ENCODE results near the gene CLDN5.

CLDN5 gene

GRCh38 chr22:19522190-19522880, 1.9 kb downstream of the CLDN5 start:
- no peak for DNase-seq

GRCh38 chr22:19520566-19521305, 3.5 kb downstream of the CLDN5 start:
- DNase-seq, result no peak

GRCh38 chr22:19520007-19520406, 4.2 kb downstream of the CLDN5 start:
- no peak for DNase-seq

- DNase-seq, result no peak
Observed at GRCh38 chr22:19519041-19519926, 4.9 kb downstream of the CLDN5 start.

- DNase-seq, result no peak
Observed at GRCh38 chr22:19518635-19519034, 5.6 kb downstream of the CLDN5 start.

- no peak for DNase-seq
Observed at GRCh38 chr22:19517919-19518611, 6.1 kb downstream of the CLDN5 start.

GRCh38 chr22:19517171-19517500, 7.1 kb downstream of the CLDN5 start:
- DNase-seq, result no peak

GRCh38 chr22:19516378-19517170, 7.6 kb downstream of the CLDN5 start:
- DNase-seq, result no peak

- DNase-seq, result no peak
Observed at GRCh38 chr22:19515654-19516377, 8.4 kb downstream of the CLDN5 start.

GRCh38 chr22:19514831-19515565, 9.2 kb downstream of the CLDN5 start:
- DNase-seq, result no peak

GRCh38 chr22:19513823-19514222, 10.4 kb downstream of the CLDN5 start:
- no peak for DNase-seq

GRCh38 chr22:19510919-19511341, 13.3 kb downstream of the CLDN5 start:
- no peak for DNase-seq

- DNase-seq, result no peak
Observed at GRCh38 chr22:19509923-19510322, 14.3 kb downstream of the CLDN5 start.

GRCh38 chr22:19509191-19509590, 15.0 kb downstream of the CLDN5 start:
- DNase-seq, result no peak

GRCh38 chr22:19508024-19508776, 16.0 kb downstream of the CLDN5 start:
- DNase-seq, result no peak

GRCh38 chr22:19507534-19507861, 16.7 kb downstream of the CLDN5 start:
- no peak for DNase-seq

GRCh38 chr22:19506212-19506611, 18.0 kb downstream of the CLDN5 start:
- no peak for DNase-seq

- no peak for DNase-seq
Observed at GRCh38 chr22:19505735-19506126, 18.5 kb downstream of the CLDN5 start.

- DNase-seq, result no peak
Observed at GRCh38 chr22:19504900-19505734, 19.1 kb downstream of the CLDN5 start.

All from fibroblast of skin of back (primary cell).